PC-9 (cell line): Measurements from ENCODE around the gene EMP1. TPM values are rescaled to one million over a fixed set of nuclear protein-coding genes. Genes with fewer than 3 reads are reported as not detected.

Source experiments
- BruUV-seq: library from RNA; stranded (reverse); fragments of 400-500 nt; replicated peaks from 2 replicates; lab custom pipeline; 2021; lab: Mats Ljungman, UMichigan
- CTCF ChIA-PET: fragments of 300-600 bp; sonication (Branson Sonifier 250); formaldehyde crosslinking; loops from one replicate; lab custom pipeline; 2022; ENCODE audit warnings: antibody characterized with exemption; lab: Charles Lee
- POLR2A ChIA-PET: fragments of 300-600 bp; sonication (Branson Sonifier 250); formaldehyde crosslinking; loops from one replicate; lab custom pipeline; 2022; ENCODE audit warnings: antibody characterized with exemption; ENCODE audit not compliant: unreplicated experiment; lab: Charles Lee
- DNase-seq, 2 experiments: peaks; one replicate each; pipeline versions ENCODE4 v3.0.0 to v3.0.0-alpha.2; 2015 to 2022; ENCODE audit warnings: mixed read lengths in 1 of 2
- H2AFZ ChIP-seq: fragments of 200-600 bp; sonication (generic); 2 replicates; pipeline ENCODE4 v1.8.1; 2017; ENCODE audit warnings: antibody characterized with exemption
- H3F3A ChIP-seq: fragments of 200-600 bp; sonication (generic); 2 replicates; pipeline ENCODE4 v1.8.1; 2017; ENCODE audit warnings: antibody characterized with exemption, mild to moderate bottlenecking, low read depth; ENCODE audit not compliant: insufficient read depth
- H3K27ac ChIP-seq: fragments of 200-600 bp; sonication (generic); 2 replicates; pipeline ENCODE4 v1.6.1; 2016; ENCODE audit warnings: mixed run types
- H3K27me3 ChIP-seq: fragments of 200-600 bp; sonication (generic); 2 replicates; pipeline ENCODE4 v1.6.1; 2016; ENCODE audit warnings: low read depth, mixed run types; ENCODE audit not compliant: insufficient read depth
- H3K36me3 ChIP-seq: fragments of 200-600 bp; sonication (generic); 2 replicates; pipeline ENCODE4 v1.6.1; 2016; ENCODE audit warnings: low read depth, mixed run types
- H3K4me1 ChIP-seq: fragments of 200-600 bp; sonication (generic); replicated peaks from 2 replicates; pipeline ENCODE4 v1.6.1; 2016; ENCODE audit warnings: mixed run types; ENCODE audit not compliant: insufficient read depth
- H3K4me2 ChIP-seq: fragments of 200-600 bp; sonication (generic); 2 replicates; pipeline ENCODE4 v1.6.1; 2017; ENCODE audit warnings: mixed run types
- H3K4me3 ChIP-seq: fragments of 200-600 bp; sonication (generic); 2 replicates; pipeline ENCODE4 v1.6.1; 2016; ENCODE audit warnings: mixed run types
- H3K79me2 ChIP-seq: fragments of 200-600 bp; sonication (generic); 2 replicates; pipeline ENCODE4 v1.6.1; 2017; ENCODE audit warnings: low read depth, mixed run types
- H3K9me2 ChIP-seq: fragments of 200-600 bp; sonication (generic); 2 replicates; pipeline ENCODE4 v1.8.1; 2017; ENCODE audit warnings: mild to moderate bottlenecking; ENCODE audit not compliant: insufficient read depth
- H3K9me3 ChIP-seq: fragments of 200-600 bp; sonication (generic); 2 replicates; pipeline ENCODE4 v1.8.1; 2016; ENCODE audit warnings: low read depth; ENCODE audit not compliant: insufficient read depth
- H4K20me1 ChIP-seq: fragments of 200-600 bp; sonication (generic); 2 replicates; pipeline ENCODE4 v1.8.1; 2017; ENCODE audit not compliant: insufficient read depth
- CTCF ChIP-seq: fragments of 200-600 bp; sonication (generic); conservative IDR thresholded peaks from 2 replicates; pipeline ENCODE4 v1.6.1; 2017; ENCODE audit warnings: mixed run types, antibody characterized with exemption, mild to moderate bottlenecking, moderate library complexity
- EZH2 ChIP-seq: fragments of 200-600 bp; sonication (generic); IDR thresholded peaks from 2 replicates; pipeline ENCODE4 v1.8.0; 2017; ENCODE audit warnings: antibody characterized with exemption, low read depth
- intact Hi-C: fragments of 100-400 bp; cut with micrococcal nuclease; formaldehyde crosslinking; loops from one replicate; pipeline ENCODE4 v1.10.0; 2022; ENCODE audit not compliant: unreplicated experiment
- total RNA-seq: library from RNA; stranded (reverse); gene quantifications from 2 replicates; pipeline ENCODE4 v1.2.3, GENCODE V29; 2021

EMP1 gene
- total RNA-seq, 1 experiment from 2014 or later = 909 TPM

- H3K27me3 ChIP-seq = no peaks in the 10 kb centered on the region
- no peaks in the 10 kb centered on the region for H3K9me2 ChIP-seq
- H3F3A ChIP-seq = peaks cover 15% of the 10 kb centered on the region
- ChIA-PET CTCF (interaction anchor here (0.6 to 0.9 kb wide), 3 partner anchors 14 to 27 kb away, joined by 3 to 4 read pairs (median 4); no protein-coding TSS in a partner anchor), POLR2A (interaction anchor here (0.6 to 1.3 kb wide), 4 partner anchors 13 to 1288 kb away, joined by 6 to 19 read pairs (median 11); no protein-coding TSS in a partner anchor)
- BruUV-seq = no TSS peak
- peak overlapping the region; percentile 55 for H3K4me2 ChIP-seq
- H3K4me1 ChIP-seq = peaks cover 41% of the 10 kb centered on the region
- peak overlapping the region; percentile 43 for H3K27ac ChIP-seq
- H2AFZ ChIP-seq = no peak overlapping the region
- no peak for DNase-seq
- no peaks in the 10 kb centered on the region for H3K36me3 ChIP-seq
- TF ChIP-seq EZH2 (no peak), CTCF (no peak)
- intact Hi-C loops = loop anchor here (1.0 kb wide), 4 partner anchors 13 to 50 kb away; partner anchors contain the start of gene EMP1
- H4K20me1 ChIP-seq = no peaks in the 10 kb centered on the region
- H3K4me3 ChIP-seq = no peak overlapping the region
- H3K79me2 ChIP-seq = no peaks in the 10 kb centered on the region
- H3K9me3 ChIP-seq = no peaks in the 10 kb centered on the region
These were observed 48.1 kb upstream of the EMP1 start for GRCh38 chr12:13148485-13148847.

- Histone ChIP-seq H3K4me2 (no peak overlapping the region), H3K9me3 (no peaks in the 10 kb centered on the region), H4K20me1 (no peaks in the 10 kb centered on the region), H3K79me2 (no peaks in the 10 kb centered on the region), H3K4me3 (no peak overlapping the region), H3K36me3 (no peaks in the 10 kb centered on the region), H2AFZ (no peak overlapping the region), H3K9me2 (no peaks in the 10 kb centered on the region), H3F3A (peaks cover 25% of the 10 kb centered on the region), H3K27me3 (no peaks in the 10 kb centered on the region), H3K27ac (no peak overlapping the region), H3K4me1 (peaks cover 45% of the 10 kb centered on the region)
- DNase-seq = no peak
- BruUV-seq = no TSS peak
- ChIA-PET CTCF (interaction anchor here (0.9 kb wide), 1 partner anchor 26 kb away, joined by 4 read pairs; no protein-coding TSS in a partner anchor), POLR2A (interaction anchor here (0.5 kb wide), 1 partner anchor 150 kb away, joined by 32 read pairs; the partner anchor contains the start of gene HEBP1)
- intact Hi-C loops = no loop called here
- TF ChIP-seq CTCF (no peak), EZH2 (no peak)
These were observed 47.1 kb upstream of the EMP1 start for GRCh38 chr12:13149411-13149810.

GRCh38 chr12:13152281-13152680, 44.2 kb upstream of the EMP1 start:
- CTCF ChIA-PET = no interaction called here
- H2AFZ ChIP-seq = no peak overlapping the region
- H3K27me3 ChIP-seq = no peaks in the 10 kb centered on the region
- H3K27ac ChIP-seq = no peak overlapping the region
- POLR2A ChIA-PET = no interaction called here
- peaks cover 30% of the 10 kb centered on the region for H3F3A ChIP-seq
- no TSS peak for BruUV-seq
- intact Hi-C loops = no loop called here
- TF ChIP-seq CTCF = no peak
- no peak for TF ChIP-seq EZH2
- H4K20me1 ChIP-seq = no peaks in the 10 kb centered on the region
- DNase-seq = no peak
- no peaks in the 10 kb centered on the region for H3K9me3 ChIP-seq
- no peaks in the 10 kb centered on the region for H3K36me3 ChIP-seq
- peaks cover 40% of the 10 kb centered on the region for H3K4me1 ChIP-seq
- no peaks in the 10 kb centered on the region for H3K9me2 ChIP-seq
- H3K4me3 ChIP-seq = no peak overlapping the region
- no peaks in the 10 kb centered on the region for H3K79me2 ChIP-seq
- H3K4me2 ChIP-seq = no peak overlapping the region
